ENCODE data around the gene R3HDM1.
"Not testable (repeated sequence)": the region's sequence is repeated elsewhere in the genome, so short reads cannot be mapped to it uniquely, and the experiment has no call there.

DNA sequence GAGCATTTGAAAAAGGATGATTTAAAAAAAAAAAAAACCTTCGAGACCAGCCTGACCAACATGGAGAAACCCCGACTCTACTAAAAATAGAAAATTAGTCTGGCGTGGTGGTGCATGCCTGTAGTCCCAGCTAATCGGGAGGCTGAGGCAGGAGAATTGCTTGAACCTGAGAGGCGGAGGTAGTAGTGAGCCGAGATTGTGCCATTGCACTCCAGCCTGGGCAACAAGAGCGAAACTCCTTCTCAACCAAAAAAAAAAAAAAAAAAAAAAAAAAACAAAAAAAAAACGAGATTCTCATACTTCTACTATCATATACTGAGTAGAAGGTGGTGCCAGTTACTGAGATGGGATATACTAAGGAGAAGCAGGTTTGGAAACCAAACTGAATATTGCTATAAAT is 98.8 kb downstream of the R3HDM1 start:
- TF ChIP-seq, protein P1, sequence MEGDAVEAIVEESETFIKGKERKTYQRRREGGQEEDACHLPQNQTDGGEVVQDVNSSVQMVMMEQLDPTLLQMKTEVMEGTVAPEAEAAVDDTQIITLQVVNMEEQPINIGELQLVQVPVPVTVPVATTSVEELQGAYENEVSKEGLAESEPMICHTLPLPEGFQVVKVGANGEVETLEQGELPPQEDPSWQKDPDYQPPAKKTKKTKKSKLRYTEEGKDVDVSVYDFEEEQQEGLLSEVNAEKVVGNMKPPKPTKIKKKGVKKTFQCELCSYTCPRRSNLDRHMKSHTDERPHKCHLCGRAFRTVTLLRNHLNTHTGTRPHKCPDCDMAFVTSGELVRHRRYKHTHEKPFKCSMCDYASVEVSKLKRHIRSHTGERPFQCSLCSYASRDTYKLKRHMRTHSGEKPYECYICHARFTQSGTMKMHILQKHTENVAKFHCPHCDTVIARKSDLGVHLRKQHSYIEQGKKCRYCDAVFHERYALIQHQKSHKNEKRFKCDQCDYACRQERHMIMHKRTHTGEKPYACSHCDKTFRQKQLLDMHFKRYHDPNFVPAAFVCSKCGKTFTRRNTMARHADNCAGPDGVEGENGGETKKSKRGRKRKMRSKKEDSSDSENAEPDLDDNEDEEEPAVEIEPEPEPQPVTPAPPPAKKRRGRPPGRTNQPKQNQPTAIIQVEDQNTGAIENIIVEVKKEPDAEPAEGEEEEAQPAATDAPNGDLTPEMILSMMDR (IDR thresholded peaks at IDR 0.05) = not testable (repeated sequence)
- TF ChIP-seq ZFX (IDR thresholded peaks at IDR 0.05; ENCODE audit: borderline replicate concordance) = not testable (repeated sequence)
